CD4-positive, alpha-beta memory T cell (primary cell): Measurements from ENCODE around the gene BTG4. TPM values are rescaled to one million over a fixed set of nuclear protein-coding genes. Genes with fewer than 3 reads are reported as not detected.
A peak's percentile ranks its signal among the peaks of the same experiment; 100 is the strongest.

Experiments used
- CTCF ChIA-PET: fragments of 350-600 bp; sonication (Branson Sonifier 250); formaldehyde crosslinking; loops from one replicate; lab custom pipeline; 2021; ENCODE audit warnings: inconsistent platforms; ENCODE audit not compliant: partially characterized antibody; lab: Charles Lee
- POLR2A ChIA-PET: fragments of 350-600 bp; sonication (Branson Sonifier 250); formaldehyde crosslinking; loops from one replicate; lab custom pipeline; 2021; ENCODE audit not compliant: partially characterized antibody; lab: Charles Lee
- DNase-seq, 5 donors: peaks; one replicate each; pipeline versions ENCODE4 v3.0.0 to v3.0.0-alpha.2; 2020 to 2022; ENCODE audit warnings: mixed read lengths in 1 of 5
- H3K27ac ChIP-seq: one replicate; pipeline ENCODE4 v1.7.0; 2013; ENCODE audit warnings: low read depth, low read length
- H3K27me3 ChIP-seq: 2 replicates; pipeline ENCODE4 v1.7.0; 2013; ENCODE audit warnings: mild to moderate bottlenecking, low read length, moderate library complexity; ENCODE audit not compliant: insufficient read depth
- H3K36me3 ChIP-seq: 2 replicates; pipeline ENCODE4 v1.7.0; 2013; ENCODE audit warnings: mild to moderate bottlenecking, low read length, moderate library complexity; ENCODE audit not compliant: insufficient read depth
- H3K4me1 ChIP-seq: 2 replicates; pipeline ENCODE4 v1.7.0; 2013; ENCODE audit warnings: mild to moderate bottlenecking, low read length, moderate library complexity; ENCODE audit not compliant: insufficient read depth
- H3K4me3 ChIP-seq, 2 donors: one replicate each; pipeline ENCODE4 v1.7.0; 2013; ENCODE audit warnings: low read length in 2 of 2, mild to moderate bottlenecking in 1 of 2
- H3K9me3 ChIP-seq, 2 donors: one replicate each; pipeline ENCODE4 v1.7.0; 2013; ENCODE audit warnings: low read length in 2 of 2, control low read depth in 1 of 2; ENCODE audit not compliant: control insufficient read depth in 1 of 2
- H3K27ac Mint-ChIP-seq, 7 donors: one replicate each; pipeline ENCODE4 v1.8.0; 2020 to 2021; ENCODE audit warnings: mixed read lengths in 7 of 7, mild to moderate bottlenecking in 6 of 7, inconsistent platforms in 3 of 7, moderate library complexity in 3 of 7
- H3K27me3 Mint-ChIP-seq, 2 donors: one replicate each; pipeline ENCODE4 v1.8.0; 2020 to 2021; ENCODE audit warnings: mixed read lengths in 2 of 2
- H3K36me3 Mint-ChIP-seq, 2 donors: one replicate each; pipeline ENCODE4 v1.8.0; 2020 to 2021; ENCODE audit warnings: mixed read lengths in 2 of 2, inconsistent platforms in 1 of 2, mild to moderate bottlenecking in 1 of 2
- H3K4me1 Mint-ChIP-seq, 4 donors: one replicate each; pipeline ENCODE4 v1.8.0; 2020 to 2021; ENCODE audit warnings: mixed read lengths in 4 of 4, mild to moderate bottlenecking in 1 of 4
- H3K4me3 Mint-ChIP-seq, 8 donors: one replicate each; pipeline ENCODE4 v1.8.0; 2020 to 2021; ENCODE audit warnings: mixed read lengths in 8 of 8, mild to moderate bottlenecking in 7 of 8, moderate library complexity in 6 of 8, inconsistent platforms in 3 of 8
- H3K9me3 Mint-ChIP-seq, 8 donors: one replicate each; pipeline ENCODE4 v1.8.0; 2020 to 2021; ENCODE audit warnings: mixed read lengths in 8 of 8, mild to moderate bottlenecking in 5 of 8, inconsistent platforms in 3 of 8, moderate library complexity in 1 of 8
- intact Hi-C: fragments of 100-400 bp; cut with micrococcal nuclease; formaldehyde crosslinking; loops from one replicate; pipeline ENCODE4 v1.15.1; 2023
- polyA plus RNA-seq, 2 donors: library from polyadenylated mRNA; unstranded; fragments of 300-500 nt; fragmentation: Illumina TruSeq; gene quantifications; one replicate each; pipeline ENCODE4 v1.2.3, GENCODE V29; 2021
- total RNA-seq, 2 experiments: library from RNA; stranded (reverse); gene quantifications; one replicate each; pipeline ENCODE4 v1.2.3, GENCODE V29; 2021

BTG4 gene
- total and polyA plus RNA-seq, 4 experiments from 2014 or later: not detected

DNA sequence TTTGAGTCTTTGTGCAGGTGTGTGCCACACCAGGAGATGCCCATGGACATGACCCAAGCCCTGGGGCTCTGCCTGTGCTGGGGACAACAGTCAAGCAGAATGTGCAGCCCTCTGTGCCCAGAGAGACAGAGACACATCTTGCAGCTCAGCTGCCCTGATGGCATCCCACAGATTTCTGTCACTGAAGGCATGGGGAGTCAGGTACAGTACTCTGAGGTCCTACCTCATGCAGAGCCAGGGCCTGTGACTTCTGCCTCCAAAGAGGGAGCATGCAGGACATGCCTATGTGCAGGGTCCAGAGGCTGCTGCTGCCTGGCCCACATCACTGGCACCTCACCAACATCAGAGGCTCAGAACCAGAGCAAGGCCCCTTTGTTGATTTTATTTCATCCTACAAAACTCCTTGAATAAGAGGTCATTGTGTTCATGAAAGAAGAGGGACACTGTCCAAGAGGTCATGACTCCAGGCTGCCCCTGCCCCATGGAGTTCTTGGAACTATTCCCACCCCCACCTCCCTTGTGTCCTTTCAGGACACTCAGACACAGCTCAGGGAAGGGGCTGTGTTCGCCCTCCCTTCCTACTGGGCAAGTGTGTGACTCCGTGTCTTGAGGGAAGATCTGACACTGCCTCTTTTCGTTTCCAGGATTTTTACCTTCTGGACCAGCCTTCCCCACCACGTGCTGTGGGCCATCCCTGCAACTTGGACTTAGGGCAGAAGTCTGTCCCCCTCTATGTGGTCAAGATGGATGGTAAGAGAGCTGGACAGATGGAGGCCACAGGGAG lies 62.3 kb downstream of the BTG4 start:
- no peaks in the 10 kb centered on the region for H3K27me3 Mint-ChIP-seq
- H3K27me3 ChIP-seq: no peaks in the 10 kb centered on the region
- peaks cover 11 to 17% (median 12%) of the 10 kb centered on the region in 4 donors for H3K4me1 Mint-ChIP-seq
- DNase-seq: no peak
- no peaks in the 10 kb centered on the region for H3K36me3 ChIP-seq
- H3K9me3 Mint-ChIP-seq: peaks cover 0 to 2% (median 0%) of the 10 kb centered on the region in 8 donors
- H3K4me1 ChIP-seq: peaks cover 18% of the 10 kb centered on the region
- no peaks in the 10 kb centered on the region for H3K9me3 ChIP-seq
- no peak overlapping the region for H3K27ac Mint-ChIP-seq
- ChIA-PET POLR2A (no interaction called here), CTCF (interaction anchor here (0.7 to 1.1 kb wide), 4 partner anchors 12 to 171 kb away, joined by 3 to 6 read pairs (median 4); no protein-coding TSS in a partner anchor)
- no peak overlapping the region for H3K27ac ChIP-seq
- H3K36me3 Mint-ChIP-seq: no peaks in the 10 kb centered on the region
- H3K4me3 ChIP-seq: no peak overlapping the region
- intact Hi-C loops: loop anchor here (5.0 to 10.0 kb wide), 3 partner anchors 73 to 1245 kb away; partner anchors contain the start of gene POU2AF1
- H3K4me3 Mint-ChIP-seq: no peak overlapping the region

DNA sequence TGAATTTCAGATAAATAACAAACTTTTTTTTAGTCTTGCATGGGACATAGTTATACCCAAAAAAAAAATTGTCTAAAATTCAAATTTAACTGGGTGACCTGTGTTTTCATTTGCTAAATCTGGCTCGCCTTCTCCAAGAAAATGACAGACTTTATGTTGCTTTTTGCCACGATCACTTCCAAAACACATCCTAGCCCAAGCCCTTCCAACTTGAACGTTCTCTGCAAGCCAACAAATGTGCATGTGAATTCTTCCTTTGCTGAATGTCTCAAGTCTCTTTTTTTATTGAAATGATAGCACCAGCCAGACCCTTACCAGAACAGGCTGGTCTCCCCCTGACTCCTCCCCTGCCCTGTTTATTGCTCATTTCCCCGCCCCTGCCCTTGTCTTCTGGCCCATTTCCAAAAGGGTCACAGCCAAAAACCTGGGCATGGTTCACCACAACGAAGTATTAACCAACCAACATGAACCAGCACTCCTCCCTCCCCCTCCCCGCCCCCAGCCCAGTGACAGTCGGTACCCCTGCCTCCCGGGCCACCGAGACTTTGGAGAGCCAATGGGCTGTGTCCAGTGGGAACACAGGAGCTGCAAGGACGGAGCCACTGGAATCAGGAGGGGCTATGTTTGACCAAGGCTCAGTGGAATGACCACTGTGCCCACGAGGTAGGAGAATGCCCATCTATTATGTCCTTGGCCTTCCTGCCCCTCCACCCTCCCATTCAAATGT lies 63.2 kb downstream of the BTG4 start:
- Mint-ChIP-seq H3K4me1 (peaks cover 11 to 17% (median 13%) of the 10 kb centered on the region in 4 donors), H3K9me3 (peaks cover 0 to 2% (median 0%) of the 10 kb centered on the region in 8 donors), H3K36me3 (no peaks in the 10 kb centered on the region), H3K27me3 (no peaks in the 10 kb centered on the region), H3K27ac (peak overlapping the region in 2 of 7 donors; percentile 19 to 39), H3K4me3 (no peak overlapping the region)
- H3K4me1 ChIP-seq: peaks cover 18% of the 10 kb centered on the region
- intact Hi-C loops: loop anchor here (5.0 to 10.0 kb wide), 3 partner anchors 72 to 1244 kb away; partner anchors contain the start of gene POU2AF1
- H3K27ac ChIP-seq: no peak overlapping the region
- ChIA-PET POLR2A (no interaction called here), CTCF (interaction anchor here (0.7 kb wide), 1 partner anchor 166 kb away, joined by 4 read pairs; no protein-coding TSS in a partner anchor)
- no peak for DNase-seq
- H3K36me3 ChIP-seq: no peaks in the 10 kb centered on the region
- H3K9me3 ChIP-seq: no peaks in the 10 kb centered on the region
- H3K4me3 ChIP-seq: no peak overlapping the region
- no peaks in the 10 kb centered on the region for H3K27me3 ChIP-seq

DNA sequence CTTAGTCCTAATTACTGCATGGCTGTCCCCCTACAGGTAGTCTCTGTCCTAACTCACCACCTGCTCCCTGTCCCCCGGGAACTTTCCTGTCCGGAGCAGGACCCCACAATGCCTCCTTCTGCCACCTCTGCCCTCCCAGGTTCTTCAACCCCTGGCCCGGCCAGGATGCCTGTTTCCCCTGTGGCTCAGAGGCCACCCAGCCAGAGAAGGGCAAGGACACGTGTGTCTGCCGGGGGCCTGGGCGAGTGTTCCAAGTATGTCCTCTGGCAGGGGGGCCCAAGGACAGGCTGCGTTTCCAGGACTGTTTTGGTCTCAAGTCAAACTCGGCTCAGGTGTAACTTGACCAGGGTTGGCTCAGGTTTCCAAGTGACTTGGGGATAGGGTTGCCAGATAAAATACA lies 63.8 kb downstream of the BTG4 start:
- ChIA-PET POLR2A (no interaction called here), CTCF (interaction anchor here (3.4 to 3.8 kb wide), 2 partner anchors 20 to 165 kb away, joined by 24 to 136 read pairs; no protein-coding TSS in a partner anchor)
- peaks cover 0 to 2% (median 0%) of the 10 kb centered on the region in 8 donors for H3K9me3 Mint-ChIP-seq

DNA sequence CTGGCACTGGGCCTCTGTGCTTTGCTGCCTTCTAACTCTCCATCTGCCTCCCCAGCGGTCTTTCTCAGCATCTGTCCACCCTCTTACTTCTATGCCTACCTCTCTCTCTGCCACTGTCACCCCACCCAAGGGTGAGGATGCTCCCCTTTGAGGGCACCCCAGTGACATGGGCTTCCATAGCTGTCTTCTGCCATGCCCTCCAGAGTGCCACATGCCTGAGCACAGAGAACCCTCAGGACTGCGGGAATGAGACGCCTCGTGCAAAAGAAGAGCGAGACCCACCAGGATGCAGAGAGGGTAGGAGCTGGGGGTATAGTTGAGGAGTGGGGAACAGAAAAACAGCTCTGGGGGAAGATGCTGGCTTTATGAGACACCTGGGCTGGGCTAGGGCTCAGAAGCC lies 64.3 kb downstream of the BTG4 start:
- POLR2A ChIA-PET: no interaction called here
- H3K27me3 ChIP-seq: no peaks in the 10 kb centered on the region
- H3K9me3 Mint-ChIP-seq: peaks cover 0 to 2% (median 0%) of the 10 kb centered on the region in 8 donors
- peaks cover 18% of the 10 kb centered on the region for H3K4me1 ChIP-seq
- H3K36me3 ChIP-seq: no peaks in the 10 kb centered on the region
- intact Hi-C loops: loop anchor here (2.0 to 10.0 kb wide), 4 partner anchors 71 to 1243 kb away; partner anchors contain the start of gene POU2AF1
- peaks cover 11 to 20% (median 16%) of the 10 kb centered on the region in 4 donors for H3K4me1 Mint-ChIP-seq
- no peak overlapping the region for H3K4me3 Mint-ChIP-seq
- no peaks in the 10 kb centered on the region for H3K9me3 ChIP-seq
- H3K27me3 Mint-ChIP-seq: no peaks in the 10 kb centered on the region
- peak overlapping the region in 3 of 7 donors; percentile 54 to 81 (median 60) for H3K27ac Mint-ChIP-seq
- no peak overlapping the region for H3K4me3 ChIP-seq
- no peak overlapping the region for H3K27ac ChIP-seq
- CTCF ChIA-PET: interaction anchor here (0.7 to 3.8 kb wide), 5 partner anchors 12 to 1013 kb away, joined by 3 to 136 read pairs (median 24); no protein-coding TSS in a partner anchor
- no peaks in the 10 kb centered on the region for H3K36me3 Mint-ChIP-seq
- no peak for DNase-seq

More for the DNA sequence above, 63.8 kb downstream of the BTG4 start:
- Histone ChIP-seq H3K9me3 (no peaks in the 10 kb centered on the region), H3K36me3 (no peaks in the 10 kb centered on the region), H3K4me1 (peaks cover 18% of the 10 kb centered on the region), H3K27ac (no peak overlapping the region), H3K4me3 (no peak overlapping the region), H3K27me3 (no peaks in the 10 kb centered on the region)
- peak overlapping the region in 1 of 7 donors; percentile 36 for H3K27ac Mint-ChIP-seq
- H3K4me1 Mint-ChIP-seq: peaks cover 11 to 20% (median 16%) of the 10 kb centered on the region in 4 donors
- no peak for DNase-seq
- H3K36me3 Mint-ChIP-seq: no peaks in the 10 kb centered on the region
- H3K27me3 Mint-ChIP-seq: no peaks in the 10 kb centered on the region
- intact Hi-C loops: loop anchor here (5.0 to 10.0 kb wide), 3 partner anchors 71 to 1244 kb away; partner anchors contain the start of gene POU2AF1
- H3K4me3 Mint-ChIP-seq: no peak overlapping the region

DNA sequence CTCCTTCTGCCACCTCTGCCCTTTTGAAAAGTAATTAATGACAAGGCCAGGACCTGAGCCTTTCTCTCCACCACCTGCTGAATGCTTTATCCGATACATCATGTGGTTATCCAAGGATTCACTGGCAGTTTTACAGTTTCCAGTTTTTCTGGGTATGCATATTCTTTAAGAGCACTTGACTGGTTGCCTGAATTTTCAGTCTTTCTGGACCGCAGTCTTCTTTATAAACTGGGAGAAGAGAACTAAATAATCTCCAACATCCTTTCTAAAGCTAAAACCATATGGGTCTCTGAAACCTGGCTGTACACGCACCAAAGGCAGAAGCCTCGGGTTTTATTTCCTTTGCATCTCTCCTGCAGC lies 65.1 kb downstream of the BTG4 start:
- peaks cover 18% of the 10 kb centered on the region for H3K4me1 ChIP-seq
- Mint-ChIP-seq H3K4me1 (peaks cover 11 to 20% (median 16%) of the 10 kb centered on the region in 4 donors), H3K36me3 (no peaks in the 10 kb centered on the region), H3K9me3 (peaks cover 0 to 2% (median 0%) of the 10 kb centered on the region in 8 donors), H3K4me3 (no peak overlapping the region), H3K27ac (peak overlapping the region in 6 of 7 donors; percentile 5 to 68 (median 50)), H3K27me3 (no peaks in the 10 kb centered on the region)
- intact Hi-C loops: loop anchor here (2.0 to 10.0 kb wide), 4 partner anchors 70 to 1242 kb away; partner anchors contain the start of gene POU2AF1
- ChIA-PET CTCF (interaction anchor here (0.6 to 3.8 kb wide), 18 partner anchors 8 to 1017 kb away, joined by 3 to 136 read pairs (median 5); partner anchors contain the start of genes FDX1 and POU2AF1), POLR2A (interaction anchor here (1.0 to 1.9 kb wide), 3 partner anchors 10 to 164 kb away, joined by 4 to 8 read pairs (median 5); no protein-coding TSS in a partner anchor)
- no peaks in the 10 kb centered on the region for H3K27me3 ChIP-seq
- H3K9me3 ChIP-seq: no peaks in the 10 kb centered on the region
- H3K27ac ChIP-seq: no peak overlapping the region
- DNase-seq: no peak
- H3K36me3 ChIP-seq: no peaks in the 10 kb centered on the region
- no peak overlapping the region for H3K4me3 ChIP-seq

DNA sequence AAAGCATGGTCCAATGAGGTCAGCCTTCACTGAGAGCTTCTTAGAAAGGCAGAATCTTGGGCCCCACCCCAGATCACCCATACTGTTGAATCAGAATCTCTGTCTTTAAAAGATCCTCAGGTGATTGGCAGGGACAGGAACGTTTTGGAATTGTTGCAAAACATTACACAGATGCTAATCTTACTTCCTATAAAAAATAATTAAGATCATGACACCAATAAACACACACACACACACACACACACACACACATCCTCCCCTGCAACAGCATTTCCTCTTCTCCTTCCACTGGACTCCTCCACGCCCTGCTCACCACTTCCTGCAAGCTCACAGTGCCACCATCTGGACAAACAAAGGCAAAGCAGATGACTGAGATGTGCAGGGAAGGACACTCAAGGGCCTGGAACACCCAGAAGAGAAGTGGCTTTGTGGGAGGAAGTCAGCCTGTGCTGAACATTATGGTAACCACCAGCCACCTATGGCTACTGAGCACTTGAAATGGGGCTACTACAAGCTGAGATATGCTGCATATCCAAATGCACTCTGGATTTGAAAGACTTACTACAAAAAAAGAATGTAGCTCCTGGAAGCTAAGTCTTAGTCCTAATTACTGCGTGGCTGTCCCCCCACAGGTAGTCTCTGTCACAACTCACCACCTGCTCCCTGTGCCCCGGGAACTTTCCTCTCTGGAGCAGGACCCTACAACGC lies 65.6 kb downstream of the BTG4 start:
- Mint-ChIP-seq H3K27ac (peak overlapping the region; percentile 48 to 95 (median 88)), H3K4me1 (peaks cover 11 to 20% (median 16%) of the 10 kb centered on the region in 4 donors), H3K27me3 (no peaks in the 10 kb centered on the region)

More for the DNA sequence above, 65.6 kb downstream of the BTG4 start:
- intact Hi-C loops: loop anchor here (1.0 to 10.0 kb wide), 6 partner anchors 10 to 1242 kb away; partner anchors contain the start of gene POU2AF1
- CTCF ChIA-PET: interaction anchor here (0.6 to 3.8 kb wide), 28 partner anchors 9 to 1017 kb away, joined by 3 to 136 read pairs (median 4); partner anchors contain the start of genes FDX1 and POU2AF1
- H3K4me3 ChIP-seq: no peak overlapping the region
- H3K27ac ChIP-seq: no peak overlapping the region
- H3K4me3 Mint-ChIP-seq: peak overlapping the region in 4 of 8 donors; percentile 17 to 75 (median 42)
- H3K9me3 ChIP-seq: no peaks in the 10 kb centered on the region
- POLR2A ChIA-PET: interaction anchor here (1.0 to 1.9 kb wide), 3 partner anchors 9 to 164 kb away, joined by 4 to 8 read pairs (median 5); no protein-coding TSS in a partner anchor
- peak; percentile 83 to 90 (median 87) for DNase-seq
- H3K36me3 Mint-ChIP-seq: no peaks in the 10 kb centered on the region
- peaks cover 0 to 2% (median 0%) of the 10 kb centered on the region in 8 donors for H3K9me3 Mint-ChIP-seq
- H3K4me1 ChIP-seq: peaks cover 18% of the 10 kb centered on the region
- no peaks in the 10 kb centered on the region for H3K36me3 ChIP-seq
- H3K27me3 ChIP-seq: no peaks in the 10 kb centered on the region
